HG03097 (cell line): ENCODE data around the gene DNM3.
A peak's percentile ranks its signal among the peaks of the same experiment; 100 is the strongest.

Experiments used
- ATAC-seq: cut with Tn5 transposase; IDR thresholded peaks from one replicate; pipeline ENCODE4 v1.9.1; 2021; ENCODE audit not compliant: unreplicated experiment, low FRiP score

The DNM3 gene

DNA sequence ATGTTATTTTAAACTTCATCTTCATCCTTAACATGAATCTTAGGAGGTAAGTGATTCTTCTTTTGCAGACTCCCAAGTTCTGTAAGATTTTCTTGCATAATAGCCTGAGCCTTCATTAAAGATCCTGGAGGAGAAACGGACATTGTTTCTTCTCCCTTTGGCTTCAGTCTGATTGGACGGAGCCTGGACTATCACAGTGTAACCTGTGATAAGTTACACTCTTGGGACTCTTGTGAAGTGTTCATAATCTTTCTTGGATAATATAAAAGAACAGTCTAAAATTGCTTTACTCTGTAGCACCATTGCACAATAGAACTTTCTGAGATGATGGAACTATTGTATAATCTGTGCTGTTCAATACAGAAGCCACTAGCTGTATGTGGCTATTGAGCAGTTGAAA lies 244.8 kb downstream of the DNM3 start:
- ATAC-seq: no peak

DNA sequence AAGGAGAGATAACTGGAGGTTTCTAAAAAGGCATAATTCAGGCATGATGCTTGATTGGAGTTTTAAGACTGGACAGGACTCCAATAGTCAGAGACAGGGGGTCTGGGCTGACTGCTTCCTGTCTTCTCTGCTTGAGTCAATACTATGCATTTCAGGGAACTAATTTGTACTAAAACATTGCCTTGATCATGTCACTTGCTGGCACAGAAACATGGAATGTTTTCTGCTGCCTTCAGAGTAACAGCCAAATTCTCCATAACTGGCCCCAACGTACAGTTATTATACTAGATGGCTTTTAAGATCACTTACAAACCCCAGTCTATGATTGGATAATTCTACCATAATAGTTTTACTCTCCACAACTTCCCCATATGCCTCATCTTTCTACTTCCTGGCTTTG lies 247.0 kb downstream of the DNM3 start:
- no peak for ATAC-seq

DNA sequence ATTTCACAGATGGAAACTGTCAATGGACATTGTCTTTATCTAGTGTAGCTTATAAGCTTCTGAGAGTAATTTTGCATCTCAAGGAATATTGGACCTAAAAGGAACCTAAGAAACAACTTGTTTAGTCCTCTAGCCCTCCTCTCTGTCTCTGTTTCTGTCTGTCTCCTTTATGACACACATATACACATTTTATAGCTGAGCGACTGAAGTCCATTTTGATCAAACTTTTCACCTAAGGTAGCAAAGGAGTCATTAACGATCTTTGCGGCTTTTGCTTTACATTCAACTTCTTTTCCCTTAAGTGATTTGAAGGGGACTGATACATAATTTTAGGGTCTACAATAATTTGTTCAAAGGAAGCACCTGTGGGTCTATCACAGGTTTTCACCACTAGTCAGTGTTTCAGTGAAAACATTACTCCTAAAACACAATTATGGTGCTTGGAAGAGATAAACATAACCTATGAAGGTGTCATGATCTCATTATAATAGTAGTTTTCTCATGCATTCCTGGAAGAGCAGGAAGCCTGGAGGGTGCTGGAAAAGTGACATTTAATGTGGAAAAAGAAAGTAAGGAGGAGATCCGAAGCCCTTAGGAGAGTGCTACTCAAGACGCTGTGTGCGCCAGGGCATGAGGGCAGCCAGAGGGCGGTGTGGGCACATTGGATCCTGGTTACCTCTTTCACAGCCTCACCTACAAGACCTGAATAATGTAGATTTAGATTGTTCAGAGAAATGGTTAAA lies 248.6 kb downstream of the DNM3 start:
- ATAC-seq: no peak

DNA sequence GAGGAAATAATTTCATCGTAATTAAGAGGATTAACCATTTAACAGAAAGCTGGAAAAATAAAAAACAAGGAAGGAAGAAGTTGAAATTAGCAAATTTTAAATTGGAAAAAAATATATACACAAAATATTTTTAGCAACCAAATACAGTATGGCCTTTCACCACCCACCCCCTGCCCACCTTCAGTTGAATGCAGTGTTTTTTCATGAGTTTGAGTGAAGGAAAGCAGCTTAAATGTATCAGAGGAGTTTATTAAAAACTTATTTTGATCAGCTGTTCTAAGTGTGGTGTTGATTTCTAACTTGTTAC lies 249.2 kb downstream of the DNM3 start:
- no peak for ATAC-seq

DNA sequence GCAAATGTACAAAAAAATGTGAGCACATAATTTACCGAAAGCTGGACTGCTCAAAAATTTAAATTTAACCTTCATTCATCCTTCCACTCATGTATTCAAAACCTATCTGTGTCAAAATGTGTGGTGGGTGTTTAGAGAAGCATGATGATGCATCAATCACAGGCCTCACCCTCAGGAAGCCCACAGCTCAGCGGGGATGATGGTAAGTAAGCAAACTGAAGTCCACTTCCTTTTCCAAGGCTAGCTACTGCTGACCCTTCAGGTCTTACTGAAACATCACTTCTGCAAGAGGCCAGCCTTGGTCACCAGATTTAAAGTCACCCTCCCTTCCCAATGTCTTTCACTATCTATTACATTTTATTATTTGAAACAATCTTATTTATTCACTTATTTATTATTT lies 254.5 kb downstream of the DNM3 start:
- no peak for ATAC-seq

DNA sequence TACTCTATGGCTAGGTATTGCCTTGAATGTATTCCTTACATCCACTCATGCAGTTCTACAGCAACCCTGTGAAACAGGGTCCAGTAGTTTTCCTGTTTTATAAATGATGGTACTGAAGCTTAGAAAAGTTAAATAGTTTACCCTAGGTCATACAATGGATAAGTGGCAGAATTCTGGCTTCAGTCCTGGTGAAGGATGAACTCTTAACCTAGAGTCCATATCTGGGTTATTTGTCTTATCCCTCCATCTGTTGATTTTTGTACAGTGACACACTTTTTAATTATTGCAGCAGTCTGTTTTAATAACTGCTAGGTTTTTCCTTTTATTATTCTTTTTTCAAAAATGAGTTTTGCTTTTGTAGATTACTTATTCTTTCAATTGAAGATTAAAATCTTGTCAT lies 263.9 kb downstream of the DNM3 start:
- ATAC-seq: no peak

DNA sequence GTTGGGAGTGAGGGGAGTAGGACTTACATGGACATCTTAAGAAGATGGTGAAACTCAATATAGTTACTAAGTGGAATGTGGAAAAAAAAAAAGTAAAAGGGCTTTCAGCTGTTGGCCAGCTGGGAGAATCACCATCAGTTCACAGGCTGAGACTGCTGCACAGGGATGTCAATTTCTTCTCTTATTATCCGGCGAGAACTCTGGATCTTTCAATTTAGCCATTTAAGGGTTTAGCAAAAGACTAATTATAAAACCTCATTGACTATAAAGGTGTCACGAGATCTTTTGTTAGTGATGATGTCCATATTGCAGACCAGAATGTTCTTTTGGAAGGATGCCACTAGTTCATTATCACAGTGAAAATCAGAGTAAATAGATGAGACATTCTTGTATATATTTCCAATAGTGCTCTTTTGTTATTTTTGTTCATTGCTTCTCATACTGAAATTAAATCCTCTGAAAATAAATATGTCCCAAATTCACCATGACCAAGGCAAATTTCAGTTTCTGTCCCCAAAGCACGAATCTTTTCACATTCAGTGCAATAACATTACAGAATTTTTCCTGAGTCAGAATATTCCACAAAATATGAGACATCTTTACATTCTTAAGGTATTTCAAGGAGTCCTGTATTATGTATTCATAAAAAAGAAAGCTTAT lies 266.1 kb downstream of the DNM3 start:
- ATAC-seq: no peak

DNA sequence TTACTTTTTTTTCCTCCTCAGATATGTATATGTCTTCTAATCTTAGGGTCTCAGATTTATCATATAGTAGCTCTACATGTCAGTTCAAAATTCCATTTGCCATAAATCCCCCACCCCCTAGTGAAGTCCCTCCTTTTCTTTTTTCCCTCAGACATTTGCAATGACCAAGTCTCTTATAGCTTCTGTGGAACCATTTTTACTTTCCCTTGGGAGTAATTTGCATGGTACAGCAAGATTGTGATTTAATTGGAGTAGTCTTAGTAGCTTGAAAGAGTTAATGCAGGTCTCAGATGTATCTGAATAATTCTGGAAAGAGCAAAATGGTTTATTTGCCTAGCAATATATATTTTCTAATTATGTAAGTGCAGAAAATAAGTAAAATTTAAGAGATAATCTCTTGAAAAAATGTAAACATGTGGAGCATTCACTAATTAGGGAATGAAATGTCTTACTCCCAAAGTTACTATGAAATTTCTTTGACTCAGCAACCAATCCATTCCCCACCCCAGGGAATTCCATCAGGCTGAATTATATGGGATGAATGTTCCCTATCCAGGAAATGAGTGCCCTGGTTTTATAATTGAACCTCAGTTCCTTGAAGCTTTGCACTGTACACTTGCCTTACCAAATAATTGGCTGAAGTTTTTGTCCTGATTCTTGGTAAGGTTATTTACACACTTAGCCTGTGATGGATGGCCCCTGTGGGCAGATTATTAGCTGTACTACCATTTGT lies 267.0 kb downstream of the DNM3 start:
- no peak for ATAC-seq

DNA sequence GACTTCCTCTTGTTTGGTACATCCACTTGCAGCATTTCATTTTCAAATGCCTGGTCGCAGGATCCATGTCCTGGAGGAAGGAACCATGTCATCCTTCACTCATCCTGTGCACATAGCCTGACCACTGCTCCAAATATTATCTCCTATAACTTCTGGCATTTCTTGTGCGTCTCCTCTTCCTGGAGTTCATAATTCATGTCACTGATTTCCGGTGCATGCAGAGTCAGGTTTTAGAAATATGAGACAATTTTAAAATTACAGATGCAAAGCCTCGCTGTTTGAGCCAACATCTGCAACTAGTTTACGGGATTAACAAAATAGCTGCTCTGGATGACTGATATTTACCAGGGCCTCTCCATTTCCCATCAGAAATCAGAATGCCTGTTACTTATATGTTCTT lies 268.1 kb downstream of the DNM3 start:
- ATAC-seq: no peak

DNA sequence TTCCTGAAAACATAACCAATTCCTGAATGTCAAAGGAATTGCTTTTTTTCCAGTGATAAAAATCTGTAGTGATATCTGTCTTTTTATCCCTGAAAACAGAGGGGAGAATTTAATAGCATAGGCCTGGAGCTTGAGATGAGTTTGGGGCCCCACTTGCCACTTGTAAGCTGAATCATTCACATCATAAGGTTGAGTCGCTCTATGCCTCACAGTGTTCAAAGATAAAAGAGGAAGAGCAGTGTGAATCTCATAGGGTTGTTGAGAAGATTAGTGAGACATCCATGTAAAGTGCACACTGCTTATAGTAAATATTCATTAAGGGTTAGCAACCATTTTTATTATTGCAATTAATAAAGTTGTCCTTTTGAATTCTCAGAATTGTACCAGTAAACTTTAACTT lies 271.3 kb downstream of the DNM3 start:
- no peak for ATAC-seq

DNA sequence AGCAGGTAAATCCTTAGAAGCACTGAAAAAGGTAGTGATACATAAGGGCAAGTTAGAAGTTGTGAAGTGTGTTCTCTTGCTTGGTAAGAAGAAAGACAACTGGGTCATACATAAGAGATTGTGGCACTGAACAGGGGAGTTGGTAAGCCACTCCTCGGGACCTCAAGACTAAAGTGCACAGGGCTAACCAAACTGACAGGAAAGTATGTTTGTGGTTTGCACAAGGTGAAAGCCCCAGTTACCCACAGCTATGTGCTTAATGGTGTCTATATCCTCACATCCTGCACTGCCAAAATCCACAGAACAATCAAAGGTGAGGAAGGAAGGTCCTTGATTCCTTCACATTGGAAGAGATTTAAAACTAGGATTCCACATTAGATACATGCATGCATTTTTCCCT lies 276.5 kb downstream of the DNM3 start:
- ATAC-seq: peak; percentile 73

DNA sequence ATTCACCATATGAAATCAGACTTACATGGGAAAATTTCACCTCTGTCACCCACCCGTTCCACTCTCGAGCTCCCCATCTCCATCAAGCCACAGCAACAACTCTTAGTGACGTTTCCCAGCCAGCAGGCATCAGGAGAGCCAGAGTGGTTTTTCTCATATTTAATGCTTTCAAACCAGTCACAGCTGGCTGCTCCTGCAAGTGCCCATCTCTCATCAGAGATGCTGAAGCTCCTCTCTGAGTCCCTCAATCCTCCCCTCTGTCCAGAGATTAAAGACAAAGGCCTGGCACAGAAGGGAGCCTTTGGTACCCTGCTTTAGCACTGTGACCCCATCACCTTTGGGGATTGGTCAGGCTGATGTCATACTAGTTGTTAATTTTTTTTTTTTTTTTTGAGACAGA lies 277.3 kb downstream of the DNM3 start:
- no peak for ATAC-seq

DNA sequence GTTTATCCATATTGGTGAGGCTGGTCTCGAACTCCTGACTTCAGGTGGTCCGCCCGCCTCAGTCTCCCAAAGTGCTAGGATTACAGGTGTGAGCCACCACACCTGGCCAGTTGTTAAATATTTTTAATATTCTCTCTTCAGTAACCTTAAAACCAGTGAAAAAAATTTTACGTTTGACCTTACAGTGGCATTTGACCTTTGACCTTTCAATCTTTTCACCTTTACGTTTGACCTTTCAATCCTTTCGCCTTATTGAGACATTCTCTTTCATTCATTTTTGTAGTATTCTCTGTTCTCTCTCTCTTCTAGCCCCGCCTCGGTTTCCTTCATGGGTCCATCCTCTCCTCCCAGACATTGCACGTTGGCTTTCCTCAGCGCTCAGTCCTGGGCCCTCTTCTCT lies 277.9 kb downstream of the DNM3 start:
- ATAC-seq: no peak

DNA sequence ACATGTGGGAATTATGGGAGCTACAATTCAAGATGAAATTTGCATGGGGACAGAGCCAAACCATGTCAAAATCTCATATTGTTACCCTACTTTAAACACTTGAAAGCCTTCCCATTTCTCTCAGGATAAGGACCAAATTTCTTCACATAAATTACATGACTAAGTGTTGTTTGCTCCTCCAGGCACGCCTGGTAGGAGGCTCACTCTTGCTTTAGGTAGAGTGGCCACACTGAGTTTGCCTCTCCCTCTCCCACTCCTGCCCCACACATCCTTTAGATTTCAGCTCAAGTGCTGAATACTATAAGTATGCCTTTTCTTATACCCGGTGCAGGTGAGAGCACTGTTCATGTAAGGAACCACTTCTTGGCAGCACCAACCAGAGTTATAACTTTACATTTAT lies 279.1 kb downstream of the DNM3 start:
- no peak for ATAC-seq

DNA sequence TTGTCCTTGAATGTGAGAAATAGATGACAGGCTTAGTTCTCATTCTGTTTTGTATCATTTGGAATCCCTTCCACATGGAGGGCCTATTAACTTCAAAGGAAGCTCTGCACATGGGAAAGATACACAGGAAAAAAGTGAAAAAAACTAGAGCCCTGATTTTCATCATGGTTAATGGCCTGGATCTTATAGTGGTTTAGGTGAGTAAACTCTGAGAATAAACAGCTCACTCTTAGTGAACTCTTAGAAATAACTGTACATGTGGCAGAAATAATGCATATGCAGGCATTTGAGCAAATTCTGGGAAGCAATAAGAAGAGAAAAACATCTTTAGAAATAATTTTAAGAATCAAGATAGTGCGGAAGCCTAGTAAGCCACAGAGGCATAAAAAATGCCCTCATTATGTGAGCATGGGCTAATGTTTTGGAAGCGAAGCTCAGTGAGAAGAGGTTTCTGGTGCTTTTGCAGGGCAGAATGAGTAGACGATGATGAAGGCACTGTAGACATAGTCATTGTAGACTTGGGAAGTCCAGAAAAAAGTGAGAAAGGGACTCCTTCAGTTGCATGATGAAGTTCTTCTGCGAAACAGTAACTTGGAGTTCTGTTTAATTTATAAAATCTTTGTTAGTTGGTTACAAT lies 279.9 kb downstream of the DNM3 start:
- ATAC-seq: no peak

DNA sequence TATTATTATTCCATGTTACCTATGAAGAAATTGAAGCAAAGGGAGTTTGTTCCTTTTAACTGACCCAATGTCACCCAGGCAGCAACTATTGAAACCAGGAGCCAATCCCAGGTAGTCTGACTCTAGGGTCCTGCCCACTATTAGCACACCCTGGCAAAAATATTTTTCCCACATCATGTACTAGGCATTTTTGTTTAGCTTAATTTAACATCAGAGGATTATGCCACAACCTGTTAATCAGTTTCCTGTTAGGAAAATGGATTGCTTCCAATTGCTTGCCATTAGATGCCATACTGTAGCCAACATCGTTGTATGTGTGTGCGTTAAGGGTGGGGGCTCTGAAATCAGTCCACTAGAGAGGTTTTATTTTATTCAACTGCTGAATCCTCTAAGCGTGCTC lies 281.1 kb downstream of the DNM3 start:
- no peak for ATAC-seq

DNA sequence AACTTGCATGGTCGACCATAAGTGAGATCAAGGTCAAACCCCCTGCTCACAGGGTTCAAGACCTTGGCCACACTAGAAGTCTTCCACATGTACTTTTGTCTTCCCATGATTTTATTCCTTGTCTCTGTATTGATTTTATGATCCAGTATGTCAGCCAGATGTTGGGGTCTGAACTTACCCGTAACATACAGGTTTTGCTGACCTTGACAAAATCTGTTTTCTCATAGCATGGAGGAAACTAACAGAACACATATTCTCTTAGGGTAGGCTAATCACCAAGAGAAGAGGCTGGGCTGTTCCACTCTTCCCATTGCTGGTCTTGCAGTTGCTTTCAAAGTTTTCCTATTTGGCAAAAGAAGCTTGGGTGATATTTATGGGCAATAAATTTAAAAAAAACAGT lies 284.0 kb downstream of the DNM3 start:
- ATAC-seq: no peak

DNA sequence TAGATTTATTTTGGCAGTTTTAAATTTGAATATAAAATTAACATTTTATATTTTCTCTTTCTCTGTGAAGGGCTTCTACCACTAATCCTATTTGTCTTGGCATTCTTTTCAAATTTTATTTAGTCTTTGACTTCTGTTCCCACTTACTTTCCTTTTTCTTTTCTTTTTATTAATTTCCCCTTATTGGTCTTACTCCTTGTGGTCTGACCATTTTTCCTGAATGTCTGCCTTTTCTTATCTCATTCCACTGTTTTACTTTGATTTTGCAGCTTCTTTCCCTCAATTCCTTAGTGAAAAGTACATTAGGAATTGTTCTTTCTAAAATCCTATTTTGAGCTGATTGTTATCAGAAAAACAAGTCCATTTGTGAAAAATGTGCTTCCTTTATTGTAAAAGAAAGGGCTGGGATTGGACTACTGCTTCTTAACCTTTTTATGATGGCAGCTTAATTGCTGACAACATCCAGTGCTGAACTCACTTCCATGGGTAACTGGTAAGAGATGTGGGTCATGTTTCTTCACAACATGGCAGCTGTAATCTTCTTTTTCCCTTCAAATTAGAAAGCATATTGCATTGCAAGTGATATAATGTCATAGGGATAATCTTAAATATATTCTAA lies 284.6 kb downstream of the DNM3 start:
- ATAC-seq: no peak

DNA sequence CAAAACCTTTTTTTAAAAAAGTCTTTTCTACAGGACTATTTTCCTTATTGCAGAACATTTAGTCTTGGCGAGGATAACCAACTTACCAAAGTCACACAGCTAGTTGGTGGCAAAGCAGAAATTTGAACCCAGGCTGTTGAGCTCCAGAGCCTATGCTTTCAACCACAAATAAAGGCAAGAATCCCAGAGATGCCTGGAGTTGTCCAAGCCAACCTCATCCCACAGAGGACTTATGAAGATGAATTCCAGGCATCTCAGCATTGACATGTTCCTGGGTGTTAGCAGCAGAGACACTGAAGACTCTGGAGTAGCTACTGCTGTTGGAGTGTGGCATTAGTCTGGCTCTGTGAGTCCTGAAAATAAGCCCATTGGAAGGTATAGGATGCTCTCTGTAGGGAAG lies 291.5 kb downstream of the DNM3 start:
- no peak for ATAC-seq

DNA sequence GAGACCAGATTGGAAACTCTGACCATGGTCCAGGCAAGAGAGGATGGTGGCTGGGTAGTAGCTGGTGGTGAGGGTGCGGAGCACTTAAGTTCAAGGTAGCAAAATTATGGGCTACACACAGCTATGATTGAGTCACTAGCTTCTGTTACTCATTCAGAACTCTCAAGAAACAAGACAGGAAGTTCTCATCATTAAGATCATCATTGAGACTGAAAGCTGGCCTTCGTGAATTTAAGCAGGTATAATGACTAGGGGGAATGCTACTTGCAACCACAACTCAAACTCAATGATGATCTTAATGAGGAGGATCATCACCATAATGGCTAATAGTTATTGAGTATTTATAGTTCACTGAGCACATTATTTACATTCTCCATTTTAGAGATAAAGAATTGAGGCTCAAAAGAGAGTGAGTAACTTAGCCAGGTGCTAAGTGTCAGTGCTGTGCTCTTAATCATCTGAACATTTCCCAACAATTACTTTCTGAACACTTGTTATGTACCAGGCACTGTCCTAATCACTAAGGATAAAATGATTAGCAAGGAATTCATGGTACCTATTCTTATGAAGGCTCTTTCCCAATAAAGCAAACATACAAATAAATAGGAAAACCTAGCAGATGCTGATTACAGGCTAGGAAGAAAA lies 292.9 kb downstream of the DNM3 start:
- no peak for ATAC-seq
